K562 (cell line): ENCODE data around the gene CACNA2D3.

Experiments used
- CEBPG ChIP-seq, 3 experiments: fragments of 200-800 bp in 1 of 3; sonication (Bioruptor generic) in 1 of 3; sonication (generic) in 1 of 3; formaldehyde crosslinking in 1 of 3; IDR thresholded peaks in 2 of 3; conservative IDR thresholded peaks in 1 of 3; 2 replicates each; pipeline versions ENCODE4 v1.6.1 to v1.8.0; 2016 to 2022; ENCODE audit warnings: missing compliant biosample characterization in 2 of 3, missing genetic modification characterization in 2 of 3, mild to moderate bottlenecking in 1 of 3, missing genetic modification reagents in 1 of 3
- CTCF ChIP-seq, 3 experiments: IDR thresholded peaks in 2 of 3; conservative IDR thresholded peaks in 1 of 3; 2 replicates each; pipeline ENCODE4 v1.5.1; 2011 to 2012; ENCODE audit warnings: low read length in 3 of 3, mild to moderate bottlenecking in 3 of 3, control low read depth in 2 of 3, improper control_type of control experiment in 1 of 3, inconsistent platforms in 1 of 3, low read depth in 1 of 3, mixed read lengths in 1 of 3, moderate library complexity in 1 of 3; ENCODE audit not compliant: insufficient read depth in 2 of 3
- SIN3B ChIP-seq: fragments of 450-650 bp; IDR thresholded peaks from 2 replicates; pipeline ENCODE4 v1.6.1; 2017; ENCODE audit warnings: low read depth, mild to moderate bottlenecking, moderate library complexity
- THRAP3 ChIP-seq: fragments of 450-650 bp; IDR thresholded peaks from 2 replicates; pipeline ENCODE4 v1.6.1; 2016; ENCODE audit warnings: mild to moderate bottlenecking, inconsistent platforms, borderline replicate concordance
- USF2 ChIP-seq: sonication (generic); formaldehyde crosslinking; IDR thresholded peaks from 2 replicates; pipeline ENCODE4 v1.5.0; 2020; ENCODE audit warnings: missing genetic modification reagents
- ZBTB1 ChIP-seq: sonication (generic); formaldehyde crosslinking; IDR thresholded peaks from 2 replicates; pipeline ENCODE4 v1.8.1; 2023; ENCODE audit warnings: missing genetic modification reagents, low read depth, mild to moderate bottlenecking, borderline replicate concordance
- ZNF444 ChIP-seq: fragments of 250-450 bp; sonication (Bioruptor Pico); IDR thresholded peaks from 2 replicates; pipeline ENCODE4 v1.4.0; 2020; ENCODE audit warnings: mild to moderate bottlenecking, moderate library complexity
- ZNF507 ChIP-seq: conservative IDR thresholded peaks from 2 replicates; pipeline ENCODE4 v1.6.1; 2017; ENCODE audit warnings: missing genetic modification characterization, missing compliant biosample characterization

- TF ChIP-seq ZBTB1 (CRISPR knock-in tag): no peak
- no peak for TF ChIP-seq CEBPG (CRISPR knock-in tag; IDR thresholded peaks at IDR 0.05)
- no peak for TF ChIP-seq CEBPG (tag; conservative IDR thresholded peaks at IDR 0.05 in 1 of 2, IDR thresholded peaks at IDR 0.05 in 1 of 2)
- no peak for TF ChIP-seq USF2 (CRISPR knock-in tag)
- no peak for TF ChIP-seq THRAP3
- no peak for TF ChIP-seq ZNF444 (CRISPR knock-in tag)
- no peak for TF ChIP-seq SIN3B
- no peak for TF ChIP-seq ZNF507 (tag)
- no peak for TF ChIP-seq CTCF (IDR thresholded peaks at IDR 0.05 in 2 of 3, conservative IDR thresholded peaks at IDR 0.05 in 1 of 3; ENCODE audit: insufficient read depth in 2 of 3, low read depth in 1 of 3, low read length in 3 of 3)
Observed at GRCh38 chr3:54326951-54327350, 204.6 kb downstream of the CACNA2D3 start.
